Lower leg skin (tissue), 4 donors: ENCODE results near the gene TRMU. TPM values are rescaled to one million over a fixed set of nuclear protein-coding genes. Genes with fewer than 3 reads are reported as not detected.

ENCODE experiments used
- DNase-seq, 2 donors: peaks; one replicate each; pipeline ENCODE4 v3.0.0-alpha.2; 2019; ENCODE audit warnings: low spot score in 2 of 2
- H3K4me3 ChIP-seq: fragments of 200-600 bp; sonication (generic); 2 replicates; pipeline ENCODE4 v1.5.1; 2017; ENCODE audit warnings: mild to moderate bottlenecking, low read depth; ENCODE audit not compliant: poor library complexity, severe bottlenecking
- CTCF ChIP-seq, 3 donors: fragments of 450-650 bp; IDR thresholded peaks; one replicate each; pipeline ENCODE4 v1.5.1; 2016; ENCODE audit warnings: antibody characterized with exemption in 3 of 3, mild to moderate bottlenecking in 3 of 3, moderate library complexity in 2 of 3
- POLR2A ChIP-seq, 2 donors: fragments of 450-650 bp; IDR thresholded peaks; one replicate each; pipeline ENCODE4 v1.6.1; 2016 to 2017; ENCODE audit warnings: antibody characterized with exemption in 2 of 2, mild to moderate bottlenecking in 1 of 2, moderate library complexity in 1 of 2
- WGBS, 2 donors: methylation state at CpG; one replicate each; pipeline ENCODE4 v1.1.5; 2018; 5-methylcytosine and 5-hydroxymethylcytosine counted together
- intact Hi-C: fragments of 100-400 bp; cut with DNase I; formaldehyde crosslinking; loops from one replicate; pipeline ENCODE4 v1.15.0; 2023; ENCODE audit warnings: low total_unique reads
- total RNA-seq, 4 donors: library from RNA; depleted of rRNA; stranded (reverse); fragments of >200 nt; gene quantifications; one replicate each; pipeline ENCODE4 v1.1.0, GENCODE V29; 2016

The TRMU gene
- total RNA-seq, 4 donors from 2014 or later: 26.8 to 43.5 (median 32.7) TPM

DNA sequence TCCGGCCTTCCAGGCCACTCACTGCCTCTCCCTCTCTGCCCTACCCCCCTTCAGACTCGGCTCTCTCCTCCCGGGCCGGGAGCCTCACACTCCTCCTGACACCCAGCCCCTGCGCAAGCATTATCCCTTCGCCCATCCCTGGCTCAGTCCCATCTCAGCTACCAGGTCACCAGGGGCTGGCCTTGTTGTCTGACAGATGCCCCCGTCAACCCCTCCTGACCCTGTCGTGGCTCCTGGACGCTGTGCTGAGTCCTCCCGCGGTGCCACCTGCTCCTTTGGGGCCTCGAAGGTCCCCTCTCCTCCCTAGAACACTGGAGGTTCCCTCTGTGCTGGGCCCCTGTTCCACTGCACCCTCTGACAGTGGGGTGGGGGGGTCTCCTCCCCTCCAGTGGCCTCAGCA is 32.9 kb downstream of the TRMU start:
- no peak for TF ChIP-seq POLR2A (IDR thresholded peaks at IDR 0.05)
- TF ChIP-seq CTCF (IDR thresholded peaks at IDR 0.05): no peak
- DNase-seq: no peak
- 80 to 82% methylated on average over 12 of the region's 12 CpGs for WGBS, 2 donors
- no peak overlapping the region for H3K4me3 ChIP-seq
- intact Hi-C loops: loop anchor here (5.0 kb wide), 1 partner anchor 174 kb away; no protein-coding TSS in a partner anchor

DNA sequence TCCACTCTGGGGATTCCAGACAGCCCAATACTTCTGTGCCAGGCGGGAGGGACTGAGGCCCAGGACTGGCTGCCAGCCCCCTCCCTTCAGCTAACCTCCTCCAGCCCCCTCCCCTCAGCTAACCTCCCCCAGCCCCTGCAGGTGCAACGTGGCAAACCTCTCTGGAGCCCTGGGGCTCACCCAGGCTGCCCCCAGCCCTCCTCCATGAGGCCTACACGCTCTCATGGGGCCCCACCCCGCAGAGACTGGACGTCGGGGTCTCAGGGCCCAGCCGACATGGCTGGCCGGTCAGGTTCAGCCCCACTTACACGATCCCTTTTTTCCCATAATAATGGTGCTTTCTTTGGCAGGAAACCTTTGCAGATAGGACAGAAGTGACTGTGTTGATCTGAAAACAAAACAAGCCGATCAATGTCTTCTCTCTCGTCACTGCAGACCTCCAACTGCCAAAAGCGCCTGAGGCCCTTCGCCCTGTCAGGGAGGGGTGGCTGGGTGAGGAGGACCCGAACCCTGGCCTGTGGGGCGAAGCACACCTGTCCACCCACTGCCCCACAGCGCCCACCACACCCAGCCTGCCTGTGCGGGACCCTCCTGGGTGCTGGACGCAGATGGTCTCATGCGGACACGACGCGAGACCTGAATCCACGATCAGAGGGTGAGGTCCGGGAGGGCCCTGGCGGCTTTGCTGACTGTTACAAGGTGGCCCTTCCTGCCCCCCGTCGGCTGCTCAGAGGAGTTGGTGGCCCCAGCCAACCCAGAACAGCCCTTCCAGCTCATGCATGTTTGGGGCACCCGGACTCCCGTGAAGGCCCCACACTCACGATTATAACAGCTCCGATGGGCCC is 33.6 kb downstream of the TRMU start:
- no peak overlapping the region for H3K4me3 ChIP-seq
- intact Hi-C loops: loop anchor here (5.0 kb wide), 1 partner anchor 173 kb away; no protein-coding TSS in a partner anchor
- 84 to 89% methylated on average over 15 to 28 of the region's 31 CpGs for WGBS, 2 donors
- no peak for TF ChIP-seq POLR2A (IDR thresholded peaks at IDR 0.05)
- TF ChIP-seq CTCF (IDR thresholded peaks at IDR 0.05): no peak
- DNase-seq: no peak

GRCh38 chr22:46369716-46370583 is 34.4 kb downstream of the TRMU start:
- WGBS, 2 donors: 75 to 78% methylated on average over 13 to 24 of the region's 25 CpGs
- intact Hi-C loops: loop anchor here (5.0 kb wide), 1 partner anchor 172 kb away; no protein-coding TSS in a partner anchor
- no peak for TF ChIP-seq CTCF (IDR thresholded peaks at IDR 0.05)
- TF ChIP-seq POLR2A (IDR thresholded peaks at IDR 0.05): no peak
- no peak overlapping the region for H3K4me3 ChIP-seq
- DNase-seq: no peak

- TF ChIP-seq POLR2A (IDR thresholded peaks at IDR 0.05) (no peak), CTCF (IDR thresholded peaks at IDR 0.05) (no peak)
- WGBS, 2 donors: 82 to 86% methylated on average over 15 of the region's 15 CpGs
- DNase-seq: no peak
- no peak overlapping the region for H3K4me3 ChIP-seq
- intact Hi-C loops: no loop called here
These were observed 35.2 kb downstream of the TRMU start for GRCh38 chr22:46370584-46371291.

DNA sequence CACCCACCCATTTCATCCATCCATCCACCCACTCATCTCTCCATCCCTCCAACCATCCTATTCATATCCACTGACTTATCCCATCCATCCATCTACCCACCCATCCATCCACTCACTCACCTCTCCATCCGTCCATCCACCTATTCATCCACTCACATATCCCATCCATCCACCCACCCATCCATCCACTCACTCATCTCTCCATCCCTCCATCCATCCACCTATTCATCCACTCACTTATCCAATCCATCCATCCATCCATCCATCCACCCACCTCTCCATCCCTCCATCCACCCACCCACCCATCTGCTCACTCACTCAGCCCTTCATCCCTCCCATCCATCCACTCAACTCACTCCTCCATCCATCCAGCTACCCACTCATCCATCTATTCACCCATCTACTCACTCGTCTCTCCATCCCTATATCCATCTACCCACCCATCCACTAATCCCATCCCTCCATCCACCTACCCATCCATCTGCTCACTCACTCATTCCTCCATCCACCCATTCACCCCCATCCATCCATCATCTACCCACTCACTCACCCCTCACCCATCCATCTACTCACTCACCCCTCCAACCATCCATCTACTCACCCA is 36.2 kb downstream of the TRMU start:
- intact Hi-C loops: no loop called here
- no peak overlapping the region for H3K4me3 ChIP-seq
- DNase-seq: no peak
- WGBS, 2 donors: 90 to 92% methylated on average over 2 of the region's 2 CpGs
- TF ChIP-seq CTCF (IDR thresholded peaks at IDR 0.05): no peak
- TF ChIP-seq POLR2A (IDR thresholded peaks at IDR 0.05): no peak
